Esophagus (tissue), 2 donors: ENCODE results near the gene ELP5. TPM values are rescaled to one million over a fixed set of nuclear protein-coding genes. Genes with fewer than 3 reads are reported as not detected.

Experiments
- H3K27ac ChIP-seq, 2 donors: one replicate each; pipeline ENCODE4 v1.5.1; 2013; ENCODE audit warnings: low read depth in 2 of 2, mild to moderate bottlenecking in 2 of 2, inconsistent platforms in 1 of 2, low read length in 1 of 2, moderate library complexity in 1 of 2
- H3K27me3 ChIP-seq, 2 donors: one replicate each; pipeline ENCODE4 v1.6.1; 2013; ENCODE audit warnings: low read length in 2 of 2, control low read depth in 1 of 2, mild to moderate bottlenecking in 1 of 2; ENCODE audit not compliant: insufficient read depth in 2 of 2, control insufficient read depth in 1 of 2
- H3K36me3 ChIP-seq, 2 donors: one replicate each; pipeline ENCODE4 v1.6.1; 2013; ENCODE audit warnings: low read length in 1 of 2; ENCODE audit not compliant: control insufficient read depth in 2 of 2, insufficient read depth in 2 of 2
- H3K4me1 ChIP-seq, 2 donors: one replicate each; pipeline ENCODE4 v1.6.1; 2013; ENCODE audit warnings: low read length in 1 of 2; ENCODE audit not compliant: control insufficient read depth in 2 of 2, insufficient read depth in 2 of 2
- H3K4me3 ChIP-seq, 2 donors: one replicate each; pipeline ENCODE4 v1.5.1; 2013; ENCODE audit warnings: low read length in 2 of 2, mild to moderate bottlenecking in 2 of 2, low read depth in 1 of 2, moderate library complexity in 1 of 2
- H3K9me3 ChIP-seq, 2 donors: one replicate each; pipeline ENCODE4 v1.6.1; 2013; ENCODE audit warnings: mild to moderate bottlenecking in 2 of 2, low read depth in 1 of 2, low read length in 1 of 2, moderate library complexity in 1 of 2; ENCODE audit not compliant: control insufficient read depth in 2 of 2, insufficient read depth in 1 of 2
- WGBS, 2 donors: extraction: QIAGEN DNeasy Blood & Tissue Kit; methylation state at CpG; one replicate each; pipeline ENCODE4 v1.1.7; 2013; 5-methylcytosine and 5-hydroxymethylcytosine counted together
- polyA plus RNA-seq, 2 donors: library from polyadenylated mRNA; stranded (reverse); fragments of 200-250 nt; gene quantifications; one replicate each; pipeline ENCODE4 v1.2.3, GENCODE V29; 2013
- donor health status: healthy with polysubstance abuse.
- donor health status: Bipolar disorder and iron deficiency.

ELP5 gene
- polyA plus RNA-seq, 2 donors: 14.7 to 39.0 TPM

GRCh38 chr17:7235693-7236665, 16.0 kb upstream of the ELP5 start:
- Histone ChIP-seq H3K9me3 (no peaks in the 10 kb centered on the region), H3K27ac (peak overlapping the region in 1 of 2 donors; percentile 56), H3K36me3 (peaks cover 4 to 10% of the 10 kb centered on the region in 2 donors), H3K27me3 (no peaks in the 10 kb centered on the region), H3K4me1 (peaks cover 0 to 7% of the 10 kb centered on the region in 2 donors), H3K4me3 (no peak overlapping the region)
- WGBS, 2 donors: 71 to 76% methylated on average over 22 of the region's 22 CpGs

DNA sequence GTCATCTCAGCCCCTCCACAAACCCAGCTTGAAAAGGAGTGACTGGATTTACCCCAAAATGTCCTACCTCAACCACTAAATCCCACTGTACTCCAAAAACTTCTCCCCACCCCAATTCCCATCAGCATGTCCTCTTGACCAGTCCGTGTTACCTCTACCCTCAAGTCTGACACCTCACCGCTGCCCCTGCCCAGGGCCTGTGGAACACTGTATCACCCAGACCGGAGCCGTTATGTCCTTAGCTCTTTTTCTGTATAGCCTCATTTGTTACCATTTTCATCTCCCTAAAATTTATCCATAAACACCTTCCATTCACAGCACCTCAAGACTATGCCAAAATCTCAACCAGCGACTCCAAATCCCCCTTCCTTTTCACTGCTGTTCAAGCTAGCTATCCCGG, 15.2 kb upstream of the ELP5 start:
- peaks cover 4 to 10% of the 10 kb centered on the region in 2 donors for H3K36me3 ChIP-seq
- no peaks in the 10 kb centered on the region for H3K9me3 ChIP-seq
- H3K4me3 ChIP-seq: no peak overlapping the region
- peaks cover 0 to 11% of the 10 kb centered on the region in 2 donors for H3K4me1 ChIP-seq
- 81 to 83% methylated on average over 6 of the region's 6 CpGs for WGBS, 2 donors
- H3K27ac ChIP-seq: peak overlapping the region; percentile 95 to 98
- H3K27me3 ChIP-seq: no peaks in the 10 kb centered on the region

DNA sequence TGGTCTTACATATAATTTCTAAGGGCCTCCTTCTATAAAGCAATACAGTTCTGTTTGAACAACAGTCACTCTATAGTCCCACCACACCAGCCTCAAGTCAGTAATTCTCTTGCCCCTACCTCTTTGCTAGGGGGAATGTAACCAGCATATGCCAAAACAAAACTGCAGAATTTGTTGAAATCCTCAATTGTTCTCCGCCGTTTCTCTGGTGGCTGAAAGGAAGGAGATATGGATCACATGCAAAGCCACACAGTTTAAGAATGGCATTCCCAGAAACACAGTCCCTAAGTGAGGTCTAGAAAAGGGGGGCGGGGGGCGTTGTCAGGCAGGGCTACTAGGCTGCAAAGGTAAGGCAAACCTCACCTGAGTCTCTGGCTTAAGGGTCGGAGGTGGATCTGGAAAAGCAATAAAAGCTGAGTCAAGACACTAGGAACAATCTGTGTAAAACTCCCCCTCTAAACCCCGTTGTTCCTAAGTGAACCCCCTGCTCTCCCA, 14.7 kb upstream of the ELP5 start:
- 17 to 22% methylated on average over 6 of the region's 6 CpGs for WGBS, 2 donors
- Histone ChIP-seq H3K4me1 (peaks cover 0 to 11% of the 10 kb centered on the region in 2 donors), H3K4me3 (peak overlapping the region; percentile 86 to 87)

GRCh38 chr17:7237761-7238419, 14.1 kb upstream of the ELP5 start:
- Histone ChIP-seq H3K4me3 (peak overlapping the region; percentile 86 to 87), H3K4me1 (peaks cover 0 to 11% of the 10 kb centered on the region in 2 donors), H3K27me3 (no peaks in the 10 kb centered on the region), H3K36me3 (peaks cover 4 to 10% of the 10 kb centered on the region in 2 donors), H3K9me3 (no peaks in the 10 kb centered on the region), H3K27ac (peak overlapping the region; percentile 95 to 98)
- WGBS, 2 donors: 1% methylated on average over 49 to 72 of the region's 73 CpGs

More for the DNA sequence above, 14.7 kb upstream of the ELP5 start:
- Histone ChIP-seq H3K27ac (peak overlapping the region; percentile 95 to 98), H3K27me3 (no peaks in the 10 kb centered on the region), H3K9me3 (no peaks in the 10 kb centered on the region), H3K36me3 (peaks cover 4 to 10% of the 10 kb centered on the region in 2 donors)

DNA sequence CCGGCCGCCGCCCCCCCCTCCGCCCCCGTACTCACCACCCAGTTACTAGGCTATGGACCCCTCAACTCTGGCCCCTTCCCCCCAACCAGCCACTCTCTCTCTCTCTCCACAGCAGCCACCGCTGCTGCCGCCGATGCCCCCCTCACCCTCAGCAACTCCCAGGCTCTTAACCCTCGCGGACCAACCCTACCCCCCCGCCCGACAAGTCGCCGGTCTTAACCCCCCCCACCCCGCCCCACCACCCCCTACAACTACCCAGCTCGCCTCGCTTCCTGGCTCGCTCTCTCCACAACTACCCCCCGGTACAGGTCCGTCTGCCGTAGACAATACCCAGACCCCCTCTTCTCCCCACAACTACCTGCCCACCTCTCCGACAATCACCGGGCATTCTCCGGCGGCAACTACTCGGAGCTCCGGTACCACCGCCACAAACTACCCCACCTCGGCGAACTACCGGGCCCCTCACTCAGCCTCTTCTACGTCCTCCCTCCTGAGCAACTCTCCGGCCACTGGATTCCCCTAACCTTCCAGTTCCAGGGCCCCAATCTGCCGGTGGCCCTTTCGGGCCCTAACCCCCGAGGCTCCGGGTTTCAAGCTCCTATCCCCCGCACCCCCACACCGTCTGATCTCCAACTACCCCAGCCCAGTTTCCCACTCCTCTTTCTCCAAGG, 13.5 kb upstream of the ELP5 start:
- Histone ChIP-seq H3K4me3 (peak overlapping the region; percentile 86 to 87), H3K9me3 (no peaks in the 10 kb centered on the region), H3K36me3 (peaks cover 4 to 10% of the 10 kb centered on the region in 2 donors), H3K27me3 (no peaks in the 10 kb centered on the region), H3K27ac (peak overlapping the region; percentile 95 to 98), H3K4me1 (peaks cover 0 to 14% of the 10 kb centered on the region in 2 donors)
- 1% methylated on average over 34 to 38 of the region's 39 CpGs for WGBS, 2 donors

DNA sequence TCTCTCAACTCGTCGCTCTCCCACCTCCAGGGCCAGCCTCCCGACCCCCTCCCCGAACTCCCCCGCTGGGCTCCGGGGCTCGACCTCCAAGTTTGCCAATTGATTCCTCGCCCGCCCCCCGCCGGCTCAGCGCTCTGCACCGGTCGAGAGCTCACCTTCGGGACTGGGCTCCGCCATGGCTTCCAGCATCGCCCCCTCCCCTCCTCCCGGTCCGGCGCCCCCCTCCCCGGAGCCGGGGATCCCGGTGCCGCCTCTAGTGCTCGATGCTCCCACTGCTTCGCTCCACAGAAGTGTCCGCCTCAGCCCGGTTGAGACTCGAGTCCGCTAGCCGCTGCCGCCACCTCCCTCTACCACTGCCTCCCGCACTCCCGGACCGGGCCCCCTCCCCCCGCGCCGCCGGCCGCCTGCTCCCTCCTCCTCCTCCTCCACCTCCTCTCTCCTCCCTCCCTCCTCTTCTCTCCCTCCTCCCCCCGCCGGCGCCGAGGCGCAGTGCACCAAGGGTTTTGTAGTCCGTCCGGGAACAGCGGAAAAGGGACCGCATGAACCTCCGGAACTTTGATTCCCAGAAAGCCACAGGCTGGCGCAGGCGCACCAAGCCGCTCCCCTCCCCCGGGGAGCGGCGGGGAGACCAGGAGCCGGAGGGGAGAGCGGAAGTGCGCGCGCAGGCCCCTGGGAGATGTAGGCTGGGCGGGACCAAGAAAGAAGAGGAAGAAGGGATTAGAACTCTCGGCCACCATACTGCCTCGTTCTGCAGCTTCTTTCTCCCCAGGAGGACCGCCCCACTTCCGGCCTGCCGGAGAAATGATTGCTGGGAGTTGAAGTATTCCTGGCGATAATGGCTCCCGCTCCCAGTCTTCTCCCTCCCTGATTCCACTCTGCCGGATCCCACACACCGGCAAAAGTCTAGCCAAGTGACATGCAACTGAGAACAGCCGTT, 12.7 kb upstream of the ELP5 start, which contains the start of gene PHF23:
Gene PHF23 (minus strand): TSS at position 367 of the 937 bp plus-strand sequence. CDS start 178 bp downstream, at position 189.
- H3K4me1 ChIP-seq: peaks cover 0 to 14% of the 10 kb centered on the region in 2 donors
- H3K36me3 ChIP-seq: peaks cover 4 to 10% of the 10 kb centered on the region in 2 donors
- peak within 1 kb of the TSS; percentile 86 to 87 for H3K4me3 ChIP-seq
- 0 to 1% methylated on average over 65 to 72 of the region's 72 CpGs for WGBS, 2 donors
- H3K9me3 ChIP-seq: no peaks in the 10 kb centered on the region
- H3K27ac ChIP-seq: peak within 1 kb of the TSS; percentile 95 to 98
- H3K27me3 ChIP-seq: no peaks in the 10 kb centered on the region

DNA sequence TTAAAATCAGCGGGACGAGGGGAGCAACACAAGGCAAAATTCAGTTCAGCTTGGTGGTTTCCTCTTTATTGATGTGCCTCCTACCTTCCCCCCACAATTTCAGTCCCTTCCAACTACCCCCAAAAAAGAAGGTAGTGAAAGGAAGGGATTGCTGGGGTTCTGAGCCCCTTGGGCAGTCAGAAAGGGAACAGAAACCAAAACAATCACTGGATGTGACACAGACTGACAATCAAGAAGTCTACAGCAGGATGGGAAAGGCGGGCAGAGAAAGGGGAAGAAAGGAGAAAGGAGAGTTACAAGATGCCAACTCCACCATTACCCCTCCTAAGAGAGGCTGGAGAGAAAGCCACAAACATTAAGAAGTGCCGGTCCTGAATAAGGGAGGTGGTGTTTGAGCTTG, 11.6 kb upstream of the ELP5 start:
- H3K27me3 ChIP-seq: no peaks in the 10 kb centered on the region
- peak overlapping the region in 1 of 2 donors; percentile 94 for H3K4me3 ChIP-seq
- peak overlapping the region in 1 of 2 donors; percentile 53 for H3K27ac ChIP-seq
- 61 to 67% methylated on average over 4 of the region's 4 CpGs for WGBS, 2 donors
- H3K4me1 ChIP-seq: peaks cover 0 to 10% of the 10 kb centered on the region in 2 donors
- H3K9me3 ChIP-seq: no peaks in the 10 kb centered on the region
- H3K36me3 ChIP-seq: peaks cover 4 to 13% of the 10 kb centered on the region in 2 donors

- Histone ChIP-seq H3K4me1 (peaks cover 0 to 7% of the 10 kb centered on the region in 2 donors), H3K27ac (peak overlapping the region; percentile 98 to 100), H3K4me3 (peak overlapping the region; percentile 92 to 94), H3K9me3 (no peaks in the 10 kb centered on the region), H3K27me3 (no peaks in the 10 kb centered on the region), H3K36me3 (peaks cover 4 to 8% of the 10 kb centered on the region in 2 donors)
- 30 to 32% methylated on average over 9 of the region's 9 CpGs for WGBS, 2 donors
Measured at GRCh38 chr17:7241090-7241733, 10.8 kb upstream of the ELP5 start.
